GM19240 (cell line): Measurements from ENCODE around the gene DUSP16.

Experiments used
- DNase-seq: peaks from one replicate; pipeline ENCODE4 v3.0.0; 2011; ENCODE audit warnings: low spot score; ENCODE audit not compliant: insufficient read length

Gene DUSP16

DNA sequence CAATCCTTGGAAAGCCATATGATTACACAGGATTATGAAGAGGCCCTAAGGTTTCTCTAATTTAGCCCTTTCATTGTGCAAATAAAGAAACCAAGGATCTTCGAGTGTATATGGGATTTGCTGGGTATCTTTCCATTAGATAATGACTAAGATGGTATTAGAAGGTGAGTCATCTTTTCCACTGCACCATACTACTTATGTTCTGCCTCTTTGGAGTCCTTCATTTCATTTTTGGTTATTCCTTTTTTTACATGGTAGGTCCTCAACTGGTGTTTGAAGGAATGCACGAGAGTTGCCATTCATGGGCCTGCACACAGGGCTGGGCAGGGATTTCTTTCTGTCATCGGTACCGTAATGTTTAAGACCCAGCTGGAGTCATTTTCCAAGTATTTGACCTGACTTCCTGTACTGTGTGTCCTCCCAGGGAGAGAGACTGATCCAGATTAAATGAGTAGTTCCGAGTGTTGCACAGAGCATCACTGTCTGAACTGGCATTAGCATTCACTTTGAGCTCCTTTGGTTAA, 120.1 kb downstream of the DUSP16 start:
- DNase-seq: no peak

DNA sequence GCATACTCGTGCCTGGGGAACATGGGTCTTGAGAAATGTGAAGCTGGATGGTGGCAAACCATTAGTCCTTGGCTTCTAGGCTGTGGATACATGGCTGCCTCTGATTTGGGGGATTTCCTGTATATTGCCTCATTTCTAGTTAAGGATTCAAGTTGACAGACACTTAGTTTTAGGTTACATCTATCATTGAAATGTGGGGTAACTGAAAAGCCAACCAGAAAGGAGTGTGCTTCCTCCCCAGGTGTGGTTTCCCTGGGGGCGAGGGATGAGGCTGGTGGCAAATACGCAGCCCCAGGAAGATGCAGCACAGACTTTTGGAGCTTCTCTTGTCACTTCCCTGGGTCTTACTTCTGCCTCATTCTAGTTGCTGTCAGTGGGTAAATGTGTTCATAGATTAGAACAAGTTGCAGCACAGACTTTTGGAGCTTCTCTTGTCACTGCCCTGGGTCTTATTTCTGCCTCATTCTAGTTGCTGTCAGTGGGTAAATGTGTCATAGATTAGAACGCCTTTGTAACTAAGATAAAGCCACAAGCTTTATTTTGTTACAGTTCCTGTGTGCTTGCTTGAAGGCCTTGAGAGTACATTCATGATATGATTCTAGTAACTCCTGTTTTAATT, 120.7 kb downstream of the DUSP16 start:
- DNase-seq: no peak

DNA sequence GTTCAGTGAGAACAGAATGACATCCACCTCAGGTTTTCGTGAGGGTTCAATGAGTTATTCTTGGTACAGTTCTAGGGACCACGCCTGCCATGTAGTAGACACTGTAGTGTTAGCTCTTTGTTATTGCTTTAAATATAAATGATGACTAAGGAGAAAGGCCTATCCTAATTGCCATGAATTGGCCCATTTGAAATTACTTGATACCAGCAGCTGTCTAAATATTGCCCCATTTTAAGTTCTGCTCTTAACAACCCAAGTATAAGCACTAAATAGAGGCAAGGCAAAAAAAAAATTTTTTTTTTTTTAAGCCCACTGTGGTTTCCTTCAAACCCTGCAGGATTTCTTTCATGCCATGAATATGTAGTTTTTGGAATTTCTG, 121.2 kb downstream of the DUSP16 start:
- no peak for DNase-seq

DNA sequence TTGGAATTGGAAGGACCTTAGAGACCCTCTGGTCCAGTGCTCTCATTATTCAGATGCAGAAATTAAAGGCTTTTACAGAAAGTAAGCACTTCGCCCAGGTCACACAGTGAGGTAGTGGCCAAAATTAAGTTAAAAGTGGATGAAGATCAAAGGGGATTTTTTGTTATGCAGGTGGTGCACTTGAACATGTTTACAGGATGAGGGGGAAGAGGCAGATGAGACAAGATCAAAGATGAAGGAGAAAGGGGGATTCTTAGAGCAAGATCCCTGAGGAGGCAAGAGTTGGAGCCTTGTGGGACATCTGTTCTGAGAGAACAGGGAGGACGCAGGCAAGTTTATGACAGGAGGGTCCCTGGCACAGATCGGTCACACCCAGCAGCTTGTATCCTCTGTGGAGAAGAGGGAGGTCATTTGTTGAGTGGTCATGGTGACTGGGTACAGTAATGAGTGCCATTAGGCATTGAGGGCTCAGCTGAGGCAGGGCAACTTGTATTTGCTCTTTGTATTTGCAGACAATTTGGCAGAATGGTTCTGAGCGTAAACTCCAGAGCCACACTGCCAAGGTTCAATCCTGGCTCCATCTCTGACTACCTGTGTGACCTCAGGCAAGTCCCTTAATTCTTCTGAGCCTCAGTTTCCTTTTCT, 121.8 kb downstream of the DUSP16 start:
- DNase-seq: no peak

DNA sequence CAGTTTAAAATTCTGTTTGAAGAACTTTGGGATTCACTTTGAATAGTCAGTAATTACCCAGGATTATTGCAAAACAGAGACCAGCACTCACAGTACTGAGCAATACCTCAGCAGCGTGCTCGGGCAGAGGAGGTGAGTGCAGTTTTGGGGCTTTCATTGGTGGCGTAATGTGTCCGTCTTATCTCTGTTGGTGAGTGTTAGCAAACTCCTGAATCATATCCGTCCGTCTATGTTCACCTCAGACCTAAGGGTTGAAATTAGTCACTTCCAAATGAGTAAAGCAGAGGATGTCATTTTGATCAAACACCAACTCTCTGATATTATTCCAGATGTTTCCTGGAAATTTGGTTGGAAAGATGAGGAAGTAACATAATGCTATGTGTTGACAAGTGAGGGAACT, 123.0 kb downstream of the DUSP16 start:
- DNase-seq: no peak

DNA sequence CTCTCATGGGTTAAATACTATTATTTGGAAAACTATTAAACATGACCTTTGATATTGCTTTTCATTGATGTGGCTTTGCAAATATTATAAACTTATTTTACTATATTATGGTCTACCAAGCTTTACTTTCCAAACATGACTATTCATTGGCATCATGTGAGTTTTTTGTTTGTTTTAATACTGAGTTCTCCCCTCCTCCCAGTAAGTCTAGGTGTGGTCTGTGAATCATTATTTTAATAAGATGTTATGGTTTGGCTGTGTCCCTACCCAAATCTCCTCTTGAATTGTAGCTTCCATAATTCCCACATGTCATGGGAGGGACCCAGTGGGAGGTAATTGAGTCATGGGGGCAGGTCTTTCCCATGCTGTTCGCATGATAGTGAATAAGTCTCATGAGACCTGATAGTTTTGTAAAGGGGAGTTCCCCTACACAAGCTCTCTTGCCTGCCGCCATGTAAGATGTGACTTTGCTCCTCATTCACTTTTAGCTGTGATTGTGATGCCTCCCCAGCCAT, 125.8 kb downstream of the DUSP16 start:
- no peak for DNase-seq

DNA sequence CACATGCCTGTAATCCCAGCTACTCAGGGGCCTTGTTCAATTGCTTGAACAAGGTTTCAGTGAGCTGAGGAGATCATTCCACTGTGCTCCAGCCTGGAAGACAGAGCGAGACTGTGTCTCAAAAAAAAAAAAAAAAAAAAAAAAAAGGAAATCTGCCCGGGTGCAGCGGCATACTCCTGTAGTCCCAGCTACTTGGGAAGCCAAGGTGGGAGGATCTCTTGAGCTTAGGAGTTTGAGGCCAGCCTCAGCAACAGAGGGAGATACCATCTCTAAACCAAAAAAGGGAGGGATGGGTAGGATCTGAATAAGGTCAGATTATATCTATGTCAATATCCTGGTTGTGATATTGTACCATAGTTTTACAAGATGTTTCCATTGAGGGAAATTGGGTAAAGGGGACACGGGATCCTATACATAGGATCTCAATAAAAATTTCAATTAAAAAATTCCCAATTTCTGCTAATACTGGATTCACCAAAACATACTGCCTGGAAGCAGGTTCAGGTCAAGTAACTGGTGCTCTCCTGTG, 129.4 kb downstream of the DUSP16 start:
- no peak for DNase-seq

DNA sequence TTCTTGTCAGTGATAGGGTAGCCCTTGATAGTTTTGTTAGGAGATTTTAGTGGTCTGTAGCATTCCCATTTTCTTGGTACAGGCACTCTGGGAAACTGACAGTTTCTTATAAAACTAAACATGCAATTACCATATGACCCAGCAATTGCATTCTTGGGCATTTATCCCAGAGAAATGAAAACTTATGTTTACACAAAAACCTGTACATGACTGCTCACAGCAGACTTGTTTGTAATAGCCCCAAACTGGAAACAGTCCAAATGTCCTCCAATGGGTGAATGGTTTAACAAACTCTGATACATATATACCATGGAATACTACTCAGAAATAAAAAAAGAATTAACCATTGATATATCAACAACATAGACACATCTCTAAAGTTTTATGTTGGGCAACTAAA, 130.3 kb downstream of the DUSP16 start:
- DNase-seq: no peak

DNA sequence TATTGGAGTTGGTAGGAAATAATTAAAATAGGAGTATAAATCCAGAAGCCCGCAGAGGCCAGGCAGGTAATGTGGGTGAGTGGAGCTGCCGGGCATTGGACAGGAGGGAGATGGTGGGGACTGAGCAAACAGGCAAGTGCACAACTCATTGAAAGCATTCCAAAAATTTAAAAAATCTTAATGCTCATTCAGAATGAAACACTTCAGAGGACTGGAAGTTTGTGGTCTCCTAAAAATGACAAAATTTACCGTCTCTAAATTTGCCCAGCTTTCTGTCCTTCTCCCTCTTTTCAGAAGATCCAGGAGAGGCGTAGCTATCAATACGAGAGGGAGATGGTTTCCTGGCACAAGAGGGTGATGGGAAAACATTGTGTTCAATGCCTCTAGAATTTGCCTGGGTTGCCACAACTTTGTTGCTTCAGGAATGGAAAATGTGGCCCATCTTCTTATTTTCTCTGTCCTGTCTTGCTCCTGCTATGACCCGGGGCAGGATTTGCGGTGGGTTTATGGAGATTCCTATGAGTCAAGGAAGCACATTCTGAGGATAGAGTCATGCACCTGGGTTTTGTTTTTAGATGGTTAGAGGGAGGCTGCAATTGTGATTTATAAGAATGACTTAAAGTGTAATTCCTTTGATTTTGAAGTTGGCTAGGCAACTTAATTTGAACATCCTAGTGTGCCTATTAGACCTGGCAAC, 133.6 kb downstream of the DUSP16 start:
- no peak for DNase-seq

DNA sequence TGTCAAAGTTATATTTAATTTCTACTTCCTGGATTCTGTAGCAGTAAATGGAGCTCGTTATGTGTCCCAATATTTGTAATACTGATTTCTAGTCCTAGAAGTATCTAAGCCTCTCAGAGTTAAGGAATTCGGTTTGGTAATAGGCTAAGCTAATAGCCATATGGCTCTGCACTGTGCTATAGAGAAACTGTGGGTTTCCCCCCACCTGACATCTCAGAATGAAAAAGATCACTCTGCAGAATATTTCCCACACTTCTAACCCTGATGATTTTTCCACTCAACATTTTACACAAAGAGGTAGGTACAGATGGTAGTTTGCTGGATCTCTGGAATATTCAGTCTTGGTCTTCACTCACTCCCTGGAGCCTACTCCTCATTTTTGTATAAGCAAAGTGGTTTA, 134.6 kb downstream of the DUSP16 start:
- no peak for DNase-seq

DNA sequence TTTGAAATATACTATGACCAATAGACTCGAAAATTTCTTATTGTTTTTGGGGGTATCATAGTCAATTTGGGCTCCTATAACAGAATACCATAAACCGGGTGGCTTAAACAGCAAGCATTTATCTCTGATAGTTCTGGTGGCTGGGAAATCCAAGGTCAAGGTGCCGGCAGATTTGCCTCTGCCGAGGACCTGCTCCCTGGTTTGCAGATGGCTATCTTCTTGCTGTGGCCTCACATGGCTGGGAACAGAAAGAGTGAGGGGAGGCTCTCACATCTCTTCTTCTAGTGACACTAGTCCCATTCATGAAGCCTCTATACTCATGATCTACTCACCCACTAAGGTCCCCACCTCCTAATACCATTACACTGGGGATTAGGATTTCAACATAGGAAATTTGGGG, 135.1 kb downstream of the DUSP16 start:
- no peak for DNase-seq

DNA sequence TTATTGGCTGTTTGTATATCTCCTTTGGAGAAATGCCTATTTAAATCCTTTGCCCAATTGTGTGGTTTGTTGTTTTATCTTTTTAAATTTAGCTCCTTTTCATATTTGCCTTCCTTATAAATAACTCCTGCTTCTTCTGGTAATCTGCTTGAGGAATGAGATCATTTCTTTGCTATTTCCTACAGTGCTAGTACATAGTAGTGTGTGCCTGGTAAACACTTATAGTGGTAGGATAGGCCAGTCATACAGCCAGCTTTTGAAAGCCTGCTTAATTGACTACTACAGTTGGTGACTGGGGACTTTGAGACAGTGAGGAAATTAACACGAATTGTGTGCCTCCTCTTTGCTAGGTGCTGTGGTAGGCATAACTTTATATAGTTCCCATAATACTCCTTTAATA, 137.0 kb downstream of the DUSP16 start:
- DNase-seq: no peak

DNA sequence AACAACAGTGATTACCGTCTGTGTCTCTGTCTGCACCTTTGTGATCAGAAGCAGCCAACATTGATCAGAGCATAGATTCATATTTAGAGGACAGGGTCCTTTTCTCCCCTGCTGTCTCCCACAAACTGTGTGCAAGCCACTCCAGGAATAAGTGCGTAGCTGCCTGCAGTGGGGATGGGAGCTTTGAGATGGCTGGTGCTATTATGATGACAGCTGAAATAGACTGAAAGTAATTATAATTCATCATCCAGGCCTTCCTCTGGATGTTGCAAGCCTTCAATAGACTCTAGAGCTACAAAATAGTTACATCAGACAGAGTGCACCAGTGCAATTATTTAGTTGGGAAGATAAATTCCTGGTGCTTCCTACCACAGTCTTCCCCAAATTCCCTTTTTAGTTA, 137.7 kb downstream of the DUSP16 start:
- no peak for DNase-seq
